Measurements from ENCODE around the gene DIABLO.
"Not testable (repeated sequence)": the region's sequence is repeated elsewhere in the genome, so short reads cannot be mapped to it uniquely, and the experiment has no call there.

The DIABLO gene

DNA sequence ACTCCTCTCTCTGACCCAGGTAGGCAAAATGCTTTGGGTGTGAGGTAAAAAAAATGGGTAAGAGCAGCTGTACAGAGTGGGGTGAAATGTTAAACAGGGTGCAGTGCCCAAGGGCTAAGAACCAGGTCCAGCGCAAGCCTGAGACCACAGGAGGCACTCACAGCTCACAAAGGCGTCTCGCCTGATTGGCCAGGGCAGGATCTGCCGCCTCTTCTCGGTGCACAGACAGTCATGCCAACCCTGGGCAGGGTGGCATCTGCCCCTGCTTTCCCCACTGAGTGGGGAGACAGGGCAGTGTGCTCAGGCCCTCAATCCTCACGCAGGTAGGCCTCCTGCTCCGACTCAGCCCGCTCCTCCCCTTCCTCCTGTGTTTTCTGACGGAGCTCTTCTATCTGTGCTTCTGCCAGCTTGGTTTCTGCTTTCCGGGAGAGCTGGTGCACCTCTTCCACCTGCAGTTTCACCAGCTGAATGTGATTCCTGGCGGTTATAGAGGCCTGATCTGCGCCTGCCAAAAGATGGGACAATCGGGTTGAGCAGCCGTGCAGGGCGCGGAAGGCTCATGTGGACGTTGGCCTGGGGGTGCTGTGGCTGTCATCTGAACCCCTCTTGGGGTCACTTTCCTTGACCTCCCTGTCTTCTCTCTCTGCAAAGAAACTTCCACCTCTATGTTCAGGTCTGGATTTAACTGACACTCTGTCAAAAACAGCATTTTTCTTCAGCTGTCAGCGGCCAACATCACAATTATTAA, 17.6 kb downstream of the DIABLO start:
- DNase-seq (ENCODE audit: low read depth, low spot score): no peak

- no peak for DNase-seq (ENCODE audit: low read depth, low spot score)
Observed at GRCh38 chr12:122207391-122207790, 18.5 kb downstream of the DIABLO start.

DNA sequence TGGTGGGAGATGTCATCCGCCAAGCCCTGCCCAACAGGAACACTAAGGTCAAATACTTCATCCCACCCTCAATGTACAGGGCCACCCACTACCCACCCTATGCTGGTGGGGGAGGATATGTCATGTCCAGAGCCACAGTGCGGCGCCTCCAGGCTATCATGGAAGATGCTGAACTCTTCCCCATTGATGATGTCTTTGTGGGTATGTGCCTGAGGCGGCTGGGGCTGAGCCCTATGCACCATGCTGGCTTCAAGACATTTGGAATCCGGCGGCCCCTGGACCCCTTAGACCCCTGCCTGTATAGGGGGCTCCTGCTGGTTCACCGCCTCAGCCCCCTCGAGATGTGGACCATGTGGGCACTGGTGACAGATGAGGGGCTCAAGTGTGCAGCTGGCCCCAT, 18.9 kb downstream of the DIABLO start:
- no peak for DNase-seq (ENCODE audit: low read depth, low spot score)

DNA sequence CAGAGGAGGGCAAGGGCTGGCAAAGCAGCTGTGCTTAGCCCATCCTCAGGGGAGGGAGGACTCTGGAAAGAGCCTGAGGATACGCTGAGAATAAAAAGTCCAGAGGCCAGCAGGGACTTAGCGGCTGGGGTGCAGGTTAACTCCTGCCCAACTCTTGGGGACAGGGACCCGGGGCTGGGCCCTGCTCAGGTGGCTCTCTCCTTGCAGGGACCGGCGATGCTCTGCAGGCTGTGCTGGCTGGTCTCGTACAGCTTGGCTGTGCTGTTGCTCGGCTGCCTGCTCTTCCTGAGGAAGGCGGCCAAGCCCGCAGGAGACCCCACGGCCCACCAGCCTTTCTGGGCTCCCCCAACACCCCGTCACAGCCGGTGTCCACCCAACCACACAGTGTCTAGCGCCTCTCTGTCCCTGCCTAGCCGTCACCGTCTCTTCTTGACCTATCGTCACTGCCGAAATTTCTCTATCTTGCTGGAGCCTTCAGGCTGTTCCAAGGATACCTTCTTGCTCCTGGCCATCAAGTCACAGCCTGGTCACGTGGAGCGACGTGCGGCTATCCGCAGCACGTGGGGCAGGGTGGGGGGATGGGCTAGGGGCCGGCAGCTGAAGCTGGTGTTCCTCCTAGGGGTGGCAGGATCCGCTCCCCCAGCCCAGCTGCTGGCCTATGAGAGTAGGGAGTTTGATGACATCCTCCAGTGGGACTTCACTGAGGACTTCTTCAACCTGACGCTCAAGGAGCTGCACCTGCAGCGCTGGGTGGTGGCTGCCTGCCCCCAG, 19.6 kb downstream of the DIABLO start:
- no peak for DNase-seq (ENCODE audit: low read depth, low spot score)

- DNase-seq (ENCODE audit: low read depth, low spot score): no peak
Observed at GRCh38 chr12:122205053-122205925, 20.6 kb downstream of the DIABLO start.

DNA sequence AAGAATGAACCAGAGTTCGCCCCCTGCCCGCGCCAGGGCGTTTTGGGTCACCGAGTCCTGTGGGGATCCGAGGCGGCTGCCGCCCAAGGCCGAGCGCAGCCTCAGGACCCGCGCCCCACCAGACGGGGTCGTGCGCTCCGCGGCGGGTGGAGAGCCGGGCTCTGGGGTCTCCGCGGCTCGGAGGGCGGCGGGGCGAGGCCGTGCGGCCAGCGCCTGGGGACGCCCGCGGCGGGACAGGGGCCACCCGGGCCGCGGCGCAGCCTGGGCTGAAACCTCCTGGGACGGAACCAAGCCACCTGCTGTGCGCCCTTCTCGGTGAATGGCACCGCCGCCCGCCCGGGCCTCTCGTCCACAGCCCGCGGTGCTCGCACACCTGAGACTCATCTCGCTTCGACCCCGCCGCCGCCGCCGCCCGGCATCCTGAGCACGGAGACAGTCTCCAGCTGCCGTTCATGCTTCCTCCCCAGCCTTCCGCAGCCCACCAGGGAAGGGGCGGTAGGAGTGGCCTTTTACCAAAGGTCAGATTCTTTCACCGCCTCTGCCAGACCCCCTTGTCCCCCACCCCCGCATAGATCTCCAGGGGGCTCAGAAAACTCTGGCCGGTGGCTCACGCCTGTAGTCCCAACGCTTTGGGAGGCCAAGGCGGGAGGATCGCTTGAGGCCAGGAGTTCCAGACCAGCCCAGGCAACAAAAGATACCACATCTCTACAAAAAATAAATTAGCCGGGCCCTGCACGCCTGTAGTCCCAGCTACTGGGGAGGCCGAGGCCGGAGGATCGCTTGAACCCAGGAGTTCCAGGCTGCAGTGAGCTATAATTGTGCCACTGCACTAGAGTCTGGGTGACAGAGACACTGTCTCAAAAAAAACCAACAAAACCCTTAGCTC, 21.4 kb downstream of the DIABLO start:
- no peak for DNase-seq (ENCODE audit: low read depth, low spot score)

DNA sequence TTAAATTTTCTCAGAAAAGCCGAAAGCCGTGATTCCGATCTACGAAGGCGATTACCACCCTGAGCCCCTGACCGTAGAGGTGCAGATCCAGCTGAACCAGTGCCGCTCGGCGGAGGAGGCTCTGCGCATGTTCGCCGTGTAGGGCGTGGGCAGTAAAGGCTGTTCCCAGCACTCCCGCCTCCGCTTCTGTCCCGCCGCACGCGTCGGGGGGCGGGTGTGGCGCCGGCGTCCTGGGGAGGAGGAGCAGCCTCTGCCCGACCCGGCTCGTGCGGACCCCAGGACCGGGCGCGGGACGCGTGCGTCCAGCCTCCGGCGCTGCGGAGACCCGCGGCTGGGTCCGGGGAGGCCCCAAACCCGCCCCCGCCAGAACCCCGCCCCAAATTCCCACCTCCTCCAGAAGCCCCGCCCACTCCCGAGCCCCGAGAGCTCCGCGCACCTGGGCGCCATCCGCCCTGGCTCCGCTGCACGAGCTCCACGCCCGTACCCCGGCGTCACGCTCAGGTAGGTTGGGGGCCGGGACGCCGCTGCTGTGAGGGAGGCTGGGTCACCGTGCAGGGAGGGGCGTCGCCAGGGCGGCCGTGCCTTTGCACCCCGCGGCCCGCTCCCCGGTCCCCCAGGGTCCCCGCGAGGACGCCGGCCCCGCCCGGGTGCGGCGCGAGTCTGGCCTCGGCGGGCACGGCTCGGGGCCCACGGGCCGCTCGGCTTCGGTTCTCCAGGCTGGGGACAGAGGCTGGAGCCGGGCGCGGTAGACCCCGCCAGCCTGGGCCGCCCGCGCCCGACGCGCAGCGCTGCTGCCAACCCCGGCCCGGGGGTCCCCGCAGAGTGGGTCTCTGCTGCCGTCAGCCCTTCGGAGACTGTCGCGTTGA, 22.3 kb downstream of the DIABLO start, which contains the start of gene B3GNT4:
TSS of gene B3GNT4 (plus strand) at position 409 of the 866 bp plus-strand sequence. CDS start 910 bp downstream, outside the sequence.
- no peak for DNase-seq (ENCODE audit: low read depth, low spot score)

- not testable (repeated sequence) for DNase-seq (ENCODE audit: low read depth, low spot score)
Observed at GRCh38 chr12:122202811-122203210, 23.0 kb downstream of the DIABLO start.

GRCh38 chr12:122202017-122202416, 23.8 kb downstream of the DIABLO start:
- no peak for DNase-seq (ENCODE audit: low read depth, low spot score)

DNA sequence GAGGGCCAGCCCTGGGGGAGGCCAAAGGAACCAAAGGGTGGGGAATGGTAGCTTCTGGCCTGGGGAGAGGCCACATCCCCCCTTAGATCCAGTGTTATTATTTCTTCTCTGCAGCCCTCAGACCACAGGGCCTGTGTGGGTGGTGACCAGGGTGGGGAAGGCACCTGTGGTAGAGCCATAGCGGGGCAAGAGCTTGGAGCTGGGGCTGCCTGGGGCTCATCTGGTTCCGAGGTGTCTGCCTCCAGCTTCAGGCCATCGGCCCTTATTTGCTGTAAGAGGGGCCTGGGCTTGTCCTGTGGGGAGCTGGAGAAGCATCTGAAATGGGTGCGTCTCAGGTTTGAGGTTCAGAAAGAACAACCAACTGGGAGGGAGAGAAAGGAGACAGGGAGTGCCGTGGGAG, 24.5 kb downstream of the DIABLO start:
- no peak for DNase-seq (ENCODE audit: low read depth, low spot score)

GRCh38 chr12:122200541-122201175, 25.2 kb downstream of the DIABLO start:
- no peak for DNase-seq (ENCODE audit: low read depth, low spot score)

GRCh38 chr12:122199484-122200355, 26.1 kb downstream of the DIABLO start:
- no peak for DNase-seq (ENCODE audit: low read depth, low spot score)

GRCh38 chr12:122197612-122197966, 28.3 kb downstream of the DIABLO start:
- DNase-seq (ENCODE audit: low read depth, low spot score): no peak

DNA sequence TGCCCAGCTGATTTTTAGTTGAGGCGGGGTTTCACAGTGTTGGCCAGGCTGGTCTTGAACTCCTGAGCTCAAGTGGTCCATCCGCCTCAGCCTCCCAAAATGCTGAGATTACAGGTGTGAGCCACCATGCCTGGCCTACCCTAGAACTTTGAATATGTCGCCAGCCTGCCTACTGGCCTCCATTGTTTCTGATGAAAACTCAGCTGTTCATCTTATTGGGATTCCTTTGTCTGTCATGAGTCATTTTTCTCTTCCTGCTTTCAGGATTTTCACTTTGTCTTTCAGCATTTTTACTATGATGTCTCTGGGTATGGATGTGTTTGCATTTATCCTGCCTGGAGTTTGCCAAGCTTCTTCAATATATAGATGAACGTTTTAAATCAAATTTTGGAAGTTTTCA, 30.4 kb downstream of the DIABLO start:
- no peak for DNase-seq (ENCODE audit: low read depth, low spot score)

GRCh38 chr12:122194804-122195203, 31.0 kb downstream of the DIABLO start:
- no peak for DNase-seq (ENCODE audit: low read depth, low spot score)

- no peak for DNase-seq (ENCODE audit: low read depth, low spot score)
Observed at GRCh38 chr12:122192441-122192840, 33.4 kb downstream of the DIABLO start.

DNA sequence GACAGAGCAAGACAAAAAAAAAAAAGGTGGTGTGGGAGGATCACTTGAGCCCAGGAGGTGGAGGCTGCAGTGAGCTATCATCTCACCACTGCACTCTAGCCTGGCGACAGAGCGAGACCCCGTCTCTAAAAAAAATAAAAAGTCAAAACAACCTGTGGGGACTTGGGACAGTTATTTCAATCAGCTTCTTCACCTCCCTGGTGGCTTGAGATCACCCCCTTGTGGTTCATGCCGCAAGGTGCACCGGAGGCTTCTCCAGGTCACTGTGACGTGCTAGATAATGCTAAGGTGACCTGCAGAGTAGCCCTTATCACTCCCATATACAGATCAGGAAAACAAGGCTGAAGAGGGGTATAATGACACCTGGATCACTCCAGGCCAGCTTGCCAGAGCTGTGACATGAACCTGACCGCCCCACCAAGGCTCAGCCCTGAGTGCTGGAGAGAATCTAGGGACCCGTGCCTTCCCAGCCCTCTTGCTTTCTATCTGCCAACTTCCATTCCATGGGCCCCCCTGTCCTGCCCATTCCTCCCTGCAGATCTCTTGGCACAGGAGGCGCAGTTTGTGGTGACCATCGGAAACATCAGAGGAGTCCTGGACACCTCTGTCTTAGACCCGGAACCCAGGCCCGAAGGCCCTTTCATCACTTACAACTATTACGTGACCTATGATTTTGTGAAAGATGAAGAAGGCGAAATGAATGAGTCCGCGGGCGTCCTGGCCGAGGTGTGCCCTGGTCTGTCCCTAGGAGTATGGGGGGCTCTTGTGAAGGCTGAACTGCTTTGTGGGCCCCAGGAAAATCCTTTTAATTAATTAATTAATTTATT, 34.8 kb downstream of the DIABLO start:
- DNase-seq (ENCODE audit: low read depth, low spot score): peak; percentile 29

All from activated CD4-positive, CD25-positive, alpha-beta regulatory T cell treated with anti-CD3 and anti-CD28 coated beads, Interleukin-2, amount 50 U/mL, for 16 hours (primary cell).